B cell (primary cell): Measurements from ENCODE around the gene CNGA1. TPM values are rescaled to one million over a fixed set of nuclear protein-coding genes. Genes with fewer than 3 reads are reported as not detected.

Experiments used
- ATAC-seq: fragments of 200-7000 bp; cut with Tn5 transposase; one replicate; pipeline ENCODE4 v1.10.0; 2021; ENCODE audit warnings: low read depth, mild to moderate bottlenecking, moderate number of reproducible peaks, moderate library complexity
- CTCF ChIA-PET: fragments of 350-600 bp; sonication (Branson Sonifier 250); formaldehyde crosslinking; loops from one replicate; lab custom pipeline; 2021; ENCODE audit warnings: antibody characterized with exemption, inconsistent platforms; lab: Charles Lee
- POLR2A ChIA-PET: fragments of 350-600 bp; sonication (Branson Sonifier 250); formaldehyde crosslinking; loops from one replicate; lab custom pipeline; 2021; ENCODE audit warnings: antibody characterized with exemption; lab: Charles Lee
- DNase-seq: peaks from one replicate; pipeline ENCODE4 v3.0.0; 2013
- H2AFZ ChIP-seq: 2 replicates; pipeline ENCODE4 v1.6.1; 2012; ENCODE audit warnings: mild to moderate bottlenecking, low read depth, low read length; ENCODE audit not compliant: insufficient read depth, poor library complexity, severe bottlenecking
- H3K27ac ChIP-seq, 2 donors: 1 replicate in 1 of 2; 2 replicates in 1 of 2; pipeline ENCODE4 v1.5.1; 2012 to 2013; ENCODE audit warnings: low read length in 2 of 2, mild to moderate bottlenecking in 2 of 2, moderate library complexity in 1 of 2
- H3K27me3 ChIP-seq, 4 experiments: fragments of 200-600 bp in 1 of 4; sonication (generic) in 1 of 4; replicated peaks in 1 of 4; 1 replicate in 2 of 4; 2 replicates in 2 of 4; pipeline versions ENCODE4 v1.6.1 to v1.7.0; 2013 to 2016; ENCODE audit warnings: low read length in 3 of 4, mild to moderate bottlenecking in 2 of 4, mixed read lengths in 1 of 4, moderate library complexity in 1 of 4; ENCODE audit not compliant: insufficient read depth in 4 of 4, control insufficient read depth in 3 of 4; ENCODE audit errors: control extremely low read depth in 1 of 4
- H3K36me3 ChIP-seq, 2 experiments: replicated peaks in 1 of 2; 1 replicate in 1 of 2; 2 replicates in 1 of 2; pipeline versions ENCODE4 v1.6.1 to v1.7.1; 2013; ENCODE audit warnings: low read length in 1 of 2; ENCODE audit not compliant: insufficient read depth in 2 of 2, control insufficient read depth in 1 of 2; ENCODE audit errors: control extremely low read depth in 1 of 2, extremely low read depth in 1 of 2
- H3K4me1 ChIP-seq, 2 donors: fragments of 200-600 bp in 1 of 2; sonication (generic) in 1 of 2; 1 replicate in 1 of 2; 2 replicates in 1 of 2; pipeline versions ENCODE4 v1.5.1 to v1.6.1; 2013 to 2017; ENCODE audit warnings: low read length in 2 of 2; ENCODE audit not compliant: control insufficient read depth in 2 of 2, insufficient read depth in 2 of 2
- H3K4me2 ChIP-seq: replicated peaks from 2 replicates; pipeline ENCODE3; 2012; ENCODE audit warnings: mild to moderate bottlenecking, low read depth, low read length; ENCODE audit not compliant: poor library complexity, severe bottlenecking
- H3K4me3 ChIP-seq, 5 experiments: fragments of 200-600 bp in 1 of 5; sonication (generic) in 1 of 5; 1 replicate in 3 of 5; 2 replicates in 2 of 5; pipeline versions ENCODE4 v1.5.1 to v1.7.0; 2011 to 2016; ENCODE audit warnings: low read length in 4 of 5, mild to moderate bottlenecking in 4 of 5, low read depth in 2 of 5, control low read depth in 1 of 5, moderate library complexity in 1 of 5; ENCODE audit not compliant: insufficient read depth in 1 of 5; ENCODE audit errors: control extremely low read depth in 1 of 5, extremely low read depth in 1 of 5
- H3K79me2 ChIP-seq: fragments of 200-600 bp; sonication (generic); one replicate; pipeline ENCODE4 v1.6.0; 2016; ENCODE audit warnings: low read length; ENCODE audit not compliant: control insufficient read depth, insufficient read depth
- H3K9ac ChIP-seq: fragments of 200-600 bp; sonication (generic); 2 replicates; pipeline ENCODE4 v1.6.1; 2017; ENCODE audit warnings: mild to moderate bottlenecking, low read length, moderate library complexity
- H3K9me3 ChIP-seq, 3 donors: one replicate each; pipeline versions ENCODE4 v1.6.1 to v1.7.1; 2013; ENCODE audit warnings: low read length in 2 of 3; ENCODE audit not compliant: control insufficient read depth in 2 of 3, insufficient read depth in 1 of 3; ENCODE audit errors: control extremely low read depth in 1 of 3
- H4K20me1 ChIP-seq: 2 replicates; pipeline ENCODE4 v1.6.0; 2012; ENCODE audit warnings: mild to moderate bottlenecking, low read length; ENCODE audit not compliant: insufficient read depth, control insufficient read depth, poor library complexity, severe bottlenecking
- H3K27ac Mint-ChIP-seq: one replicate; pipeline ENCODE4 v1.8.0; 2021; ENCODE audit warnings: mixed read lengths
- H3K27me3 Mint-ChIP-seq: one replicate; pipeline ENCODE4 v1.8.0; 2021; ENCODE audit warnings: mixed read lengths
- H3K4me1 Mint-ChIP-seq: one replicate; pipeline ENCODE4 v1.8.0; 2021; ENCODE audit warnings: mixed read lengths
- H3K4me3 Mint-ChIP-seq: one replicate; pipeline ENCODE4 v1.8.0; 2021; ENCODE audit warnings: mixed read lengths
- H3K9me3 Mint-ChIP-seq: one replicate; pipeline ENCODE4 v1.8.0; 2022; ENCODE audit warnings: mixed read lengths; ENCODE audit not compliant: insufficient read depth
- CTCF ChIP-seq: fragments of 200-600 bp; IDR thresholded peaks from one replicate; pipeline ENCODE4 v1.8.0; 2022; ENCODE audit warnings: antibody characterized with exemption, mild to moderate bottlenecking
- EZH2 ChIP-seq: IDR thresholded peaks from 2 replicates; pipeline ENCODE4 v1.6.1; 2012; ENCODE audit warnings: borderline replicate concordance, low read depth, mild to moderate bottlenecking, moderate library complexity, low read length; ENCODE audit not compliant: insufficient read depth, poor library complexity, severe bottlenecking
- WGBS: methylation state at CpG from one replicate; pipeline ENCODE4 v1.1.5; 2013; ENCODE audit warnings: missing lambda C conversion rate; ENCODE audit not compliant: insufficient coverage; 5-methylcytosine and 5-hydroxymethylcytosine counted together
- intact Hi-C: fragments of 100-400 bp; cut with micrococcal nuclease; formaldehyde crosslinking; loops from one replicate; pipeline ENCODE4 v1.10.0; 2022
- polyA plus RNA-seq: library from polyadenylated mRNA; depleted of rRNA; stranded (reverse); fragments of >200 nt; gene quantifications from 2 replicates; pipeline ENCODE4 v1.2.3, GENCODE V29; 2012
- total RNA-seq, 2 donors: library from RNA; stranded (reverse); fragments of 120-200 nt in 1 of 2; gene quantifications; 1 replicate in 1 of 2; 2 replicates in 1 of 2; pipeline versions ENCODE4 v1.2.3 to v1.2.4, GENCODE V29; 2013 to 2022

Gene CNGA1
- total and polyA plus RNA-seq, 2 donors (not counting 1 experiment from before 2014, with no cell fraction given): not detected

DNA sequence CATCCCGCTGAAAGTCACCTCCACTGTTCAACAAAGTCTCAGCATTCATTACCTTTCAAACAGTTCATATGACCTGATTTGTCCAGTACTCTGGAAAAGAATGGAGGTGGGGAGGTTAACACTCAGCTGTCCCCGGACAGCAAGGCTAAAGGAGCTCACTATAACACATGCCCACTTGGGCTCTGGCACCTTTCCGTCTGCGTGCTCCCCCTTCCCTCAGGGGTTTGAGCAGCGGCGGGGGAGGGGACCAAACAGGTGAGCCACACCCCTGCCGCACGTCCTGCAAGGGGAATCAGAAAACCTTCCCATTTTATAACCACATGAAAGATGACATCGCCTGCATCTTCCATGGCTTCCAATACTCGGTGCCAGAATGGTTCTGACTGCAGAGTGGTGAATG, 62.2 kb downstream of the CNGA1 start:
- no peak overlapping the region for H3K4me3 Mint-ChIP-seq
- intact Hi-C loops: no loop called here
- no peaks in the 10 kb centered on the region for H3K4me1 Mint-ChIP-seq
- H3K27ac Mint-ChIP-seq: no peak overlapping the region
- no peaks in the 10 kb centered on the region for H3K4me1 ChIP-seq
- CTCF ChIA-PET: no interaction called here
- no peak for DNase-seq
- WGBS: 74% methylated on average over 9 of the region's 10 CpGs
- no peak overlapping the region for H3K27ac ChIP-seq
- H3K9me3 Mint-ChIP-seq: no peaks in the 10 kb centered on the region
- H3K36me3 ChIP-seq: no peaks in the 10 kb centered on the region
- POLR2A ChIA-PET: no interaction called here
- H3K9me3 ChIP-seq: peaks cover 0 to 7% (median 0%) of the 10 kb centered on the region in 3 donors
- no peaks in the 10 kb centered on the region for H4K20me1 ChIP-seq
- H3K79me2 ChIP-seq: no peaks in the 10 kb centered on the region
- no peak overlapping the region for H3K4me2 ChIP-seq
- H3K9ac ChIP-seq: no peak overlapping the region
- TF ChIP-seq EZH2: no peak
- no peak for TF ChIP-seq CTCF
- H2AFZ ChIP-seq: no peak overlapping the region
- no peak overlapping the region for H3K4me3 ChIP-seq
- H3K27me3 ChIP-seq: peaks cover 0 to 3% (median 0%) of the 10 kb centered on the region in 4 experiments
- ATAC-seq: no peak
- H3K27me3 Mint-ChIP-seq: peaks cover 6% of the 10 kb centered on the region

DNA sequence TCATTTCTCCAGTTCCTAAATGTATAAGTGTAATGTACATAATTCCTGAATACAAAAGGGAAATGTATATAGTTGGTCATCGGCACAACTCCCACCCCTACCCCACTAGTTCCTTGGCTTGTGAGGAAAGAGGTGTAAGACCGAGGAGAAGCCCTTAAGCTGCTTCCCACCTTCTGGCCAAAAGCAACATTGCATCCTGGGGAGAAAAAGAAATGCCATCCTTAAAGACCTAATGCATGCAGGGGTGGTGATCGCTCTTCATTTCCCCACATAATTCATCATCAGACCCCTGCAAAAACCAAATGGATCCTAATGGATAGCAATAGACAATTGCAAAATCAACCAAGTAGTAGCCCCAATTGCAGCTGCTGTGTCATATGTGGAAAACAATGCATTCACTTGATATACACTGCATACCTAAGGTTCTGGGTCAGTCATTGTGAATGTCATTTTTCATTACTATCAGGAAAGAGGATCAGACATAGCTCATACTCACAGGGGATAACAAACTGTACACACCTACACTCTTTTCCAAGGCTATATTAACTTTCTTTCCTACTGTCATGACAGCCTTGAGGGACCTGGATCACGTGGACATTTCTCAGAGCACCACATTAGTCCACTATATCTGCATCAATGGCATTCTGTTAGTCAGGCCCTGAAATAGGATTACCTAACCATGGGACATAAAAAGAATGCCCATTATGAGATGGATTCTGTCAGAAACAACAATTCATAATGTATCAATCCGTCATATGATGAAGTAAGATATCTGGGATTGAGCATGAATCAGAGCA, 70.4 kb downstream of the CNGA1 start:
- Histone ChIP-seq H3K4me2 (no peak overlapping the region), H3K9ac (no peak overlapping the region), H3K4me3 (no peak overlapping the region), H4K20me1 (no peaks in the 10 kb centered on the region), H3K36me3 (no peaks in the 10 kb centered on the region), H3K27ac (no peak overlapping the region), H3K9me3 (no peaks in the 10 kb centered on the region), H3K79me2 (no peaks in the 10 kb centered on the region), H2AFZ (no peak overlapping the region), H3K4me1 (no peaks in the 10 kb centered on the region), H3K27me3 (peaks cover 0 to under 1% (median 0%) of the 10 kb centered on the region in 4 experiments)
- intact Hi-C loops: no loop called here
- CTCF ChIA-PET: no interaction called here
- DNase-seq (no peak), ATAC-seq (no peak)
- POLR2A ChIA-PET: no interaction called here
- TF ChIP-seq EZH2 (no peak), CTCF (no peak)
- 100% methylated on average over 1 of the region's 5 CpGs for WGBS
- Mint-ChIP-seq H3K27ac (no peak overlapping the region), H3K4me1 (no peaks in the 10 kb centered on the region), H3K9me3 (no peaks in the 10 kb centered on the region), H3K27me3 (peaks cover 16% of the 10 kb centered on the region), H3K4me3 (no peak overlapping the region)
